Neural cell (in vitro differentiated cells): ENCODE data around the gene TMEM139. TPM values are rescaled to one million over a fixed set of nuclear protein-coding genes. Genes with fewer than 3 reads are reported as not detected.

ENCODE experiments used
- H2AFZ ChIP-seq: fragments of 200-600, 300-800 bp; sonication (generic), shearing (Covaris generic); 2 replicates; pipeline ENCODE4 v1.6.0; 2014; ENCODE audit warnings: low read depth, mild to moderate bottlenecking, antibody characterized with exemption, low read length, moderate library complexity
- H3F3A ChIP-seq: fragments of 200-600 bp; shearing (Covaris generic); 2 replicates; pipeline ENCODE4 v1.6.1; 2016; ENCODE audit warnings: mild to moderate bottlenecking, moderate library complexity, mixed read lengths, antibody characterized with exemption, low read length; ENCODE audit not compliant: insufficient read depth, poor library complexity, severe bottlenecking
- H3K27ac ChIP-seq: fragments of 200-600, 300-800 bp; sonication (generic), shearing (Covaris generic); 2 replicates; pipeline ENCODE4 v1.5.1; 2014; ENCODE audit warnings: mild to moderate bottlenecking, low read length, moderate library complexity
- H3K27me3 ChIP-seq: fragments of 300-800, 200-600 bp; sonication (generic), shearing (Covaris generic); 2 replicates; pipeline ENCODE4 v1.6.0; 2014; ENCODE audit warnings: mild to moderate bottlenecking, low read depth, low read length, moderate library complexity; ENCODE audit not compliant: insufficient read depth
- H3K36me3 ChIP-seq: fragments of 300-800, 200-600 bp; sonication (generic), shearing (Covaris generic); 2 replicates; pipeline ENCODE4 v1.5.1; 2014; ENCODE audit warnings: mild to moderate bottlenecking, antibody characterized with exemption, low read length, moderate library complexity; ENCODE audit not compliant: insufficient read depth
- H3K4me2 ChIP-seq: fragments of 300-800, 200-600 bp; sonication (generic), shearing (Covaris generic); 2 replicates; pipeline ENCODE4 v1.6.0; 2014; ENCODE audit warnings: mild to moderate bottlenecking, low read length
- H3K4me3 ChIP-seq: fragments of 300-800, 200-600 bp; sonication (generic), shearing (Covaris generic); 2 replicates; pipeline ENCODE4 v1.5.1; 2014; ENCODE audit warnings: mild to moderate bottlenecking, low read length, moderate library complexity
- H3K79me2 ChIP-seq: fragments of 200-600 bp; shearing (Covaris generic); replicated peaks from 2 replicates; pipeline ENCODE4 v1.6.0; 2014; ENCODE audit warnings: mild to moderate bottlenecking, low read length, moderate library complexity; ENCODE audit not compliant: insufficient read depth
- H3K9ac ChIP-seq: fragments of 300-800, 200-600 bp; sonication (generic), shearing (Covaris generic); 2 replicates; pipeline ENCODE4 v1.6.1; 2016; ENCODE audit warnings: mild to moderate bottlenecking, low read length, mixed read lengths
- H3K9me2 ChIP-seq: fragments of 200-600 bp; shearing (Covaris generic); 2 replicates; pipeline ENCODE4 v1.6.1; 2016; ENCODE audit warnings: mild to moderate bottlenecking, low read length, mixed read lengths; ENCODE audit not compliant: insufficient read depth
- H3K9me3 ChIP-seq: fragments of 200-600, 300-800 bp; sonication (generic), shearing (Covaris generic); 2 replicates; pipeline ENCODE4 v1.6.1; 2016; ENCODE audit warnings: mild to moderate bottlenecking, mixed run types, low read length, moderate library complexity, mixed read lengths
- H4K20me1 ChIP-seq: fragments of 200-600 bp; shearing (Covaris generic); 2 replicates; pipeline ENCODE4 v1.6.1; 2016; ENCODE audit warnings: mild to moderate bottlenecking, mixed run types; ENCODE audit not compliant: insufficient read depth
- CTCF ChIP-seq: fragments of 450-650 bp; IDR thresholded peaks from 2 replicates; pipeline ENCODE4 v1.5.1; 2014; ENCODE audit warnings: antibody characterized with exemption, mild to moderate bottlenecking, moderate library complexity; ENCODE audit not compliant: poor library complexity, severe bottlenecking
- EP300 ChIP-seq: fragments of 450-650 bp; conservative IDR thresholded peaks from 2 replicates; pipeline ENCODE4 v1.6.1; 2014; ENCODE audit warnings: antibody characterized with exemption, mild to moderate bottlenecking, moderate library complexity; ENCODE audit not compliant: poor library complexity, severe bottlenecking
- EZH2 ChIP-seq: fragments of 200-600, 300-800 bp; shearing (Covaris generic), sonication (generic); IDR thresholded peaks from 2 replicates; pipeline ENCODE4 v1.6.1; 2014; ENCODE audit warnings: antibody characterized with exemption, low read length, borderline replicate concordance, mild to moderate bottlenecking; ENCODE audit not compliant: insufficient read depth, poor library complexity, severe bottlenecking
- MXI1 ChIP-seq: fragments of 450-650 bp; conservative IDR thresholded peaks from 2 replicates; pipeline ENCODE4 v1.6.1; 2014; ENCODE audit warnings: antibody characterized with exemption, mild to moderate bottlenecking; ENCODE audit not compliant: poor library complexity, severe bottlenecking
- POLR2AphosphoS5 ChIP-seq: IDR thresholded peaks from 2 replicates; pipeline ENCODE4 v1.6.1; 2012
- RAD21 ChIP-seq: fragments of 450-650 bp; conservative IDR thresholded peaks from 2 replicates; pipeline ENCODE4 v1.6.1; 2014; ENCODE audit warnings: antibody characterized with exemption, mild to moderate bottlenecking, moderate library complexity
- REST ChIP-seq: IDR thresholded peaks from 2 replicates; pipeline ENCODE4 v1.6.1; 2012; ENCODE audit warnings: borderline replicate concordance
- SMC3 ChIP-seq: fragments of 450-650 bp; conservative IDR thresholded peaks from 2 replicates; pipeline ENCODE4 v1.6.1; 2014; ENCODE audit warnings: antibody characterized with exemption, mild to moderate bottlenecking, moderate library complexity; ENCODE audit not compliant: poor library complexity
- TAF1 ChIP-seq: IDR thresholded peaks from 2 replicates; pipeline ENCODE4 v1.6.1; 2012; ENCODE audit warnings: low read depth
- polyA plus RNA-seq: library from polyadenylated mRNA; depleted of rRNA; stranded (reverse); fragments of >200 nt; gene quantifications from 2 replicates; pipeline ENCODE4 v1.2.3, GENCODE V29; 2014

The TMEM139 gene
- polyA plus RNA-seq, 1 donor from 2014 or later, result not detected

- H3K4me2 ChIP-seq, result no peak overlapping the region
- H3K9me3 ChIP-seq, result no peaks in the 10 kb centered on the region
- no peak overlapping the region for H2AFZ ChIP-seq
- TF ChIP-seq RAD21 (no peak), CTCF (no peak), EZH2 (no peak), REST (no peak), SMC3 (no peak), EP300 (no peak), MXI1 (no peak), TAF1 (no peak), POLR2AphosphoS5 (no peak)
- no peak overlapping the region for H3K27ac ChIP-seq
- no peaks in the 10 kb centered on the region for H3K27me3 ChIP-seq
- H3K9ac ChIP-seq, result no peak overlapping the region
- H4K20me1 ChIP-seq, result no peaks in the 10 kb centered on the region
- no peaks in the 10 kb centered on the region for H3K79me2 ChIP-seq
- H3K9me2 ChIP-seq, result no peaks in the 10 kb centered on the region
- no peaks in the 10 kb centered on the region for H3F3A ChIP-seq
- no peaks in the 10 kb centered on the region for H3K36me3 ChIP-seq
- H3K4me3 ChIP-seq, result no peak overlapping the region
Measured at GRCh38 chr7:143329471-143330170, 44.9 kb downstream of the TMEM139 start.

- Histone ChIP-seq H3K79me2 (no peaks in the 10 kb centered on the region), H2AFZ (no peak overlapping the region), H3K4me2 (no peak overlapping the region), H3K27ac (no peak overlapping the region), H3K27me3 (no peaks in the 10 kb centered on the region), H3K9ac (no peak overlapping the region), H3K9me2 (no peaks in the 10 kb centered on the region), H3K36me3 (no peaks in the 10 kb centered on the region), H3K4me3 (no peak overlapping the region), H3F3A (no peaks in the 10 kb centered on the region), H4K20me1 (no peaks in the 10 kb centered on the region), H3K9me3 (no peaks in the 10 kb centered on the region)
- TF ChIP-seq TAF1 (no peak), MXI1 (no peak), EZH2 (no peak), REST (no peak), POLR2AphosphoS5 (no peak), RAD21 (no peak)
Measured at GRCh38 chr7:143331179-143331801, 46.5 kb downstream of the TMEM139 start.
